ENCODE measurements around the gene IGF2BP3. TPM values are rescaled to one million over a fixed set of nuclear protein-coding genes. Genes with fewer than 3 reads are reported as not detected.

The IGF2BP3 gene
- total and polyA plus RNA-seq, 4 donors = 0.18 to 60.2 (median 1.5) TPM

DNA sequence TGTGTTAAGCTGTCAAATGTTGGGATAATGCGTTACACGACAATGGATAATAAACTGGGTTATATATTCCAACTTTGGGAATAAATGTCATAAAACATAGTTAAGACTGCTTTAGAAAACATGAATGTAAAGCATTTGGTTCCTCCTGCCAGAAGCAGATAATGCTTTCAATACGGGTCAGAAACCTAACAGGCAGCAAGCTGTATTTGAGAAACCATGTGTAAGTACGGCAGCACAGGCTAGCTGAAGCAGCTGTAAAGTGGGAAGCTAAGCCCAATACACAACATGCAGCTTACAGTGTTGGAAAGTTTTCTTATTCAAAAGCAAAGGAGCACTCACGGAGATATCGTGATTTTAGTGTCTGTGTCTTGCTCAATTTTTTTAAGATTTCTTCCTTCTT, 124.7 kb downstream of the IGF2BP3 start:
- DNase-seq (no peak), ATAC-seq (ENCODE audit: insufficient read depth, low FRiP score) (no peak)
- Histone ChIP-seq H3K4me1 (ENCODE audit: control insufficient read depth in 5 of 5, insufficient read depth in 5 of 5, low read length in 5 of 5) (peaks cover 0 to 3% (median 0%) of the 10 kb centered on the region in 5 donors), H3K9me3 (ENCODE audit: control insufficient read depth in 4 of 4, insufficient read depth in 3 of 4, low read length in 3 of 4) (no peaks in the 10 kb centered on the region), H3K9ac (ENCODE audit: insufficient read depth in 1 of 2, low read length in 2 of 2) (no peak overlapping the region), H3K36me3 (ENCODE audit: control insufficient read depth in 4 of 4, insufficient read depth in 4 of 4, low read length in 4 of 4) (peaks cover 0 to 27% (median 12%) of the 10 kb centered on the region in 4 donors), H3K27ac (ENCODE audit: low read depth in 1 of 2, low read length in 1 of 2) (no peak overlapping the region), H3K4me3 (no peak overlapping the region), H3K27me3 (ENCODE audit: control insufficient read depth in 3 of 3, insufficient read depth in 3 of 3, low read length in 2 of 3) (no peaks in the 10 kb centered on the region)
- 51 to 83% methylated on average over 6 of the region's 6 CpGs for WGBS, 2 donors
- TF ChIP-seq CTCF (IDR thresholded peaks at IDR 0.05; ENCODE audit: control extremely low read depth, extremely low read depth) = no peak

- H3K9ac ChIP-seq (ENCODE audit: insufficient read depth in 1 of 2, low read length in 2 of 2) = no peak overlapping the region
- H3K27me3 ChIP-seq (ENCODE audit: control insufficient read depth in 3 of 3, insufficient read depth in 3 of 3, low read length in 2 of 3) = no peaks in the 10 kb centered on the region
- ATAC-seq (ENCODE audit: insufficient read depth, low FRiP score) (no peak), DNase-seq (no peak)
- H3K4me1 ChIP-seq (ENCODE audit: control insufficient read depth in 5 of 5, insufficient read depth in 5 of 5, low read length in 5 of 5) = peaks cover 0 to 5% (median 0%) of the 10 kb centered on the region in 5 donors
- TF ChIP-seq CTCF (IDR thresholded peaks at IDR 0.05; ENCODE audit: control extremely low read depth, extremely low read depth) = no peak
- H3K36me3 ChIP-seq (ENCODE audit: control insufficient read depth in 4 of 4, insufficient read depth in 4 of 4, low read length in 4 of 4) = peaks cover 0 to 27% (median 13%) of the 10 kb centered on the region in 4 donors
- WGBS, 2 donors = 93 to 96% methylated on average over 9 of the region's 9 CpGs
- no peak overlapping the region for H3K27ac ChIP-seq (ENCODE audit: low read depth in 1 of 2, low read length in 1 of 2)
- H3K4me3 ChIP-seq = no peak overlapping the region
- no peaks in the 10 kb centered on the region for H3K9me3 ChIP-seq (ENCODE audit: control insufficient read depth in 4 of 4, insufficient read depth in 3 of 4, low read length in 3 of 4)
Measured at GRCh38 chr7:23343806-23344475, 126.3 kb downstream of the IGF2BP3 start.

- DNase-seq = no peak
Measured at GRCh38 chr7:23343102-23343501, 127.2 kb downstream of the IGF2BP3 start.

More at GRCh38 chr7:23343102-23343501, 127.2 kb downstream of the IGF2BP3 start:
- Histone ChIP-seq H3K4me3 (no peak overlapping the region), H3K9ac (ENCODE audit: insufficient read depth in 1 of 2, low read length in 2 of 2) (no peak overlapping the region), H3K27ac (ENCODE audit: low read depth in 1 of 2, low read length in 1 of 2) (no peak overlapping the region), H3K4me1 (ENCODE audit: control insufficient read depth in 5 of 5, insufficient read depth in 5 of 5, low read length in 5 of 5) (peaks cover 0 to 5% (median 0%) of the 10 kb centered on the region in 5 donors), H3K9me3 (ENCODE audit: control insufficient read depth in 4 of 4, insufficient read depth in 3 of 4, low read length in 3 of 4) (no peaks in the 10 kb centered on the region), H3K27me3 (ENCODE audit: control insufficient read depth in 3 of 3, insufficient read depth in 3 of 3, low read length in 2 of 3) (no peaks in the 10 kb centered on the region), H3K36me3 (ENCODE audit: control insufficient read depth in 4 of 4, insufficient read depth in 4 of 4, low read length in 4 of 4) (peaks cover 0 to 29% (median 14%) of the 10 kb centered on the region in 4 donors)
- no peak for ATAC-seq (ENCODE audit: insufficient read depth, low FRiP score)
- TF ChIP-seq CTCF (IDR thresholded peaks at IDR 0.05; ENCODE audit: control extremely low read depth, extremely low read depth) = no peak

Measured in lung (tissue), 12 donors.